Body of pancreas (tissue), 4 donors: ENCODE data around the gene SKP1. TPM values are rescaled to one million over a fixed set of nuclear protein-coding genes. Genes with fewer than 3 reads are reported as not detected.
A peak's percentile ranks its signal among the peaks of the same experiment; 100 is the strongest.

ENCODE experiments used
- ATAC-seq: fragments of 150-250 bp; one replicate; pipeline ENCODE4 v1.9.1; 2016
- DNase-seq, 4 donors: peaks; one replicate each; pipeline ENCODE4 v3.0.0-alpha.2; 2019
- H3K27ac ChIP-seq, 4 donors: fragments of 200-600 bp; sonication (generic); 1 replicate in 3 of 4; 2 replicates in 1 of 4; pipeline versions ENCODE4 v1.5.1 to v1.6.1; 2016 to 2019; ENCODE audit warnings: mild to moderate bottlenecking in 1 of 4, mixed read lengths in 1 of 4, moderate library complexity in 1 of 4
- H3K27me3 ChIP-seq, 2 donors: fragments of 200-600 bp; sonication (generic); one replicate each; pipeline ENCODE4 v1.6.0; 2016; ENCODE audit warnings: mild to moderate bottlenecking in 1 of 2
- H3K36me3 ChIP-seq, 2 donors: fragments of 200-600 bp; sonication (generic); replicated peaks in 1 of 2; 2 replicates each; pipeline ENCODE4 v1.5.1; 2016; ENCODE audit warnings: low read depth in 2 of 2; ENCODE audit not compliant: insufficient read depth in 1 of 2
- H3K4me1 ChIP-seq: fragments of 200-600 bp; sonication (generic); one replicate; pipeline ENCODE4 v1.6.0; 2016
- H3K4me3 ChIP-seq, 2 donors: fragments of 200-600 bp; sonication (generic); 1 replicate in 1 of 2; 2 replicates in 1 of 2; pipeline ENCODE4 v1.5.1; 2016 to 2019
- H3K9me3 ChIP-seq, 3 donors: fragments of 200-600 bp; sonication (generic); 1 replicate in 2 of 3; 2 replicates in 1 of 3; pipeline ENCODE4 v1.5.1; 2016
- CTCF ChIP-seq, 7 experiments: fragments of 450-650 bp in 4 of 7; fragments of 200-600 bp in 3 of 7; sonication (generic) in 3 of 7; IDR thresholded peaks; one replicate each; pipeline ENCODE4 v1.5.1; 2016 to 2019; ENCODE audit warnings: antibody characterized with exemption in 7 of 7
- POLR2A ChIP-seq, 3 donors: fragments of 450-650 bp; IDR thresholded peaks; one replicate each; pipeline ENCODE4 v1.6.1; 2016; ENCODE audit warnings: antibody characterized with exemption in 3 of 3, mild to moderate bottlenecking in 2 of 3
- WGBS, 2 donors: methylation state at CpG; one replicate each; pipeline ENCODE4 v1.1.5; 2017; 5-methylcytosine and 5-hydroxymethylcytosine counted together
- intact Hi-C: fragments of 100-400 bp; cut with DNase I; formaldehyde crosslinking; loops from one replicate; pipeline ENCODE4 v1.15.1; 2023
- total RNA-seq, 2 donors: library from RNA; depleted of rRNA; stranded (reverse); fragments of >200 nt; gene quantifications; one replicate each; pipeline ENCODE4 v1.1.0, GENCODE V29; 2016

Gene SKP1
- total RNA-seq, 2 donors from 2014 or later: 31.6 to 46.8 TPM

DNA sequence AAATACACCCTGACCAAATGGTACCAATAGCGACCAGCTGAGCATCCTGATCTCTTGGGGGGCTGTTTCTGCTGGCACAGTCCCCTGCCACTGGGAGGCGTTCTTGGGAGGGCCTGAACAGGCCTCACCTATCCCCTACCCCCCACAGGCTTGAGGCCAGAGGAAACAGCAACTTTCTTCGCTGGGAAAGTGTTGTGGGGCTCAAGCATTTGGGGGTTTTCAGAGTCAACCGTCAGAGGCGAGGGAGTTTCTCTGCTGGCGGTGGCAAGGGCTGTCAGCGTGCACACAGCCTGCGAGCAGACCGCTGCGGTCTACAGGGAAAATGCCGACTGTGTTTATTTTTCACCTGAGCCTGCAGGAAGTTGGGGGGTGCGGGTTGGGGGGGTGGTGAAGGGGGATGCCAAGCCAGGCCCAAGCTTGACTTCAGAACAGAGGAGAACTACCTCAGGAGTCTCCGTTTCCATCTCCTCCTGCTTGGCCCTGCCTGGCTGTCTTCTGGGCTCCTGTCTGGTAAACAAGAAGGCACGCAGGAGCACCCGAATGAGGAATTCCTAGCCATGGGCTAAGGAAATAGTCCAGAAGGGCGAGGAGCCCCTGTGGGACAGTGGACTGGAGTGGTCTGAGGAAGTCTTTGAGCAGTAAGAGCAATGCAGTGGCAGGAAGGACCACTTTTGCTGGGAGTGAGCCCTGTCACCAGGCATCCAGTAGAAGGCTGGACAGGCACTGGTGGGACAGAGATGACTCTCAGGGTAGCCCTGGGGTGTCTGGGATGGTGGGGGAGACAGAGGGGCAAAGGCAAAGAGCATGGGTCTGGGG, 44.2 kb downstream of the SKP1 start:
- intact Hi-C loops: no loop called here
- peaks cover 14% of the 10 kb centered on the region for H3K4me1 ChIP-seq
- H3K27ac ChIP-seq: no peak overlapping the region
- no peaks in the 10 kb centered on the region for H3K27me3 ChIP-seq
- WGBS, 2 donors: 71 to 78% methylated on average over 7 to 16 of the region's 16 CpGs
- no peaks in the 10 kb centered on the region for H3K9me3 ChIP-seq
- TF ChIP-seq POLR2A (IDR thresholded peaks at IDR 0.05) (no peak), CTCF (IDR thresholded peaks at IDR 0.05) (no peak)
- no peak overlapping the region for H3K4me3 ChIP-seq
- DNase-seq (peak in 2 of 4 donors; percentile 5 to 8), ATAC-seq (no peak)
- no peaks in the 10 kb centered on the region for H3K36me3 ChIP-seq

- Histone ChIP-seq H3K9me3 (no peaks in the 10 kb centered on the region), H3K27ac (no peak overlapping the region), H3K27me3 (no peaks in the 10 kb centered on the region), H3K36me3 (no peaks in the 10 kb centered on the region), H3K4me1 (peaks cover 18% of the 10 kb centered on the region), H3K4me3 (no peak overlapping the region)
- no peak for TF ChIP-seq POLR2A (IDR thresholded peaks at IDR 0.05)
- TF ChIP-seq CTCF (IDR thresholded peaks at IDR 0.05): no peak
- no peak for ATAC-seq
- intact Hi-C loops: no loop called here
- 90 to 93% methylated on average over 5 to 6 of the region's 7 CpGs for WGBS, 2 donors
- no peak for DNase-seq
Observed at GRCh38 chr5:134131578-134132350, 45.0 kb downstream of the SKP1 start.

- TF ChIP-seq POLR2A (IDR thresholded peaks at IDR 0.05): no peak
- TF ChIP-seq CTCF (IDR thresholded peaks at IDR 0.05): no peak
- 77 to 100% methylated on average over 2 to 3 of the region's 3 CpGs for WGBS, 2 donors
- DNase-seq (no peak), ATAC-seq (no peak)
- Histone ChIP-seq H3K27me3 (no peaks in the 10 kb centered on the region), H3K4me3 (no peak overlapping the region), H3K36me3 (no peaks in the 10 kb centered on the region), H3K4me1 (peaks cover 18% of the 10 kb centered on the region), H3K9me3 (no peaks in the 10 kb centered on the region), H3K27ac (no peak overlapping the region)
- intact Hi-C loops: no loop called here
Observed at GRCh38 chr5:134131165-134131564, 45.6 kb downstream of the SKP1 start.

GRCh38 chr5:134130239-134130945, 46.4 kb downstream of the SKP1 start:
- TF ChIP-seq POLR2A (IDR thresholded peaks at IDR 0.05): no peak
- no peak for TF ChIP-seq CTCF (IDR thresholded peaks at IDR 0.05)
- intact Hi-C loops: no loop called here
- Histone ChIP-seq H3K9me3 (no peaks in the 10 kb centered on the region), H3K27me3 (no peaks in the 10 kb centered on the region), H3K27ac (no peak overlapping the region), H3K4me1 (peaks cover 25% of the 10 kb centered on the region), H3K36me3 (no peaks in the 10 kb centered on the region), H3K4me3 (no peak overlapping the region)
- no peak for DNase-seq
- 85 to 92% methylated on average over 3 to 8 of the region's 8 CpGs for WGBS, 2 donors
- ATAC-seq: no peak
